SK-N-SH (cell line): ENCODE measurements around the gene LSM5. TPM values are rescaled to one million over a fixed set of nuclear protein-coding genes. Genes with fewer than 3 reads are reported as not detected.

Experiments used
- CTCF ChIA-PET: fragments of 300-600, 350-600 bp; formaldehyde crosslinking; extraction: SDS; loops from one replicate; lab custom pipeline; 2021; lab: Yijun Ruan, JAX
- POLR2A ChIA-PET: fragments of 350-600 bp; sonication (Branson Sonifier 250); formaldehyde crosslinking; extraction: SDS; loops from one replicate; lab custom pipeline; 2020; ENCODE audit warnings: antibody characterized with exemption, inconsistent platforms; lab: Yijun Ruan, JAX
- DNase-seq: peaks from one replicate; pipeline ENCODE4 v3.0.0; 2012
- H2AFZ ChIP-seq: fragments of 200-600 bp; sonication (generic); 2 replicates; pipeline ENCODE4 v1.8.1; 2016; ENCODE audit warnings: antibody characterized with exemption, mild to moderate bottlenecking, low read depth
- H3F3A ChIP-seq: fragments of 200-600 bp; sonication (generic); replicated peaks from 2 replicates; pipeline ENCODE3; 2016; ENCODE audit warnings: antibody characterized with exemption, mild to moderate bottlenecking; ENCODE audit not compliant: insufficient read depth
- H3K27ac ChIP-seq, 2 experiments: fragments of 200-500 bp in 1 of 2; fragments of 200-600 bp in 1 of 2; sonication (Bioruptor generic) in 1 of 2; sonication (generic), shearing (Covaris generic) in 1 of 2; 2 replicates each; pipeline versions ENCODE4 v1.5.1 to v1.6.1; 2014 to 2016; ENCODE audit warnings: low read depth in 2 of 2, inconsistent platforms in 1 of 2, low read length in 1 of 2, mild to moderate bottlenecking in 1 of 2, mixed read lengths in 1 of 2
- H3K27me3 ChIP-seq: fragments of 200-600 bp; sonication (generic), shearing (Covaris generic); 2 replicates; pipeline ENCODE4 v1.6.1; 2016; ENCODE audit warnings: mixed run types; ENCODE audit not compliant: insufficient read depth
- H3K36me3 ChIP-seq, 2 experiments: fragments of 200-500 bp in 1 of 2; fragments of 200-600 bp in 1 of 2; sonication (Bioruptor generic) in 1 of 2; sonication (generic) in 1 of 2; replicated peaks in 1 of 2; 2 replicates each; pipeline versions ENCODE3 to v1.5.1; 2014 to 2016; ENCODE audit warnings: low read length in 1 of 2, mild to moderate bottlenecking in 1 of 2; ENCODE audit not compliant: insufficient read depth in 2 of 2, control insufficient read depth in 1 of 2
- H3K4me1 ChIP-seq, 2 experiments: fragments of 200-500 bp in 1 of 2; fragments of 200-600 bp in 1 of 2; sonication (Bioruptor generic) in 1 of 2; sonication (generic), shearing (Covaris generic) in 1 of 2; 2 replicates each; pipeline versions ENCODE4 v1.5.1 to v1.6.1; 2014 to 2016; ENCODE audit warnings: low read depth in 1 of 2, low read length in 1 of 2, mixed run types in 1 of 2; ENCODE audit not compliant: insufficient read depth in 2 of 2, control insufficient read depth in 1 of 2
- H3K4me2 ChIP-seq: fragments of 200-600 bp; sonication (generic), shearing (Covaris generic); 2 replicates; pipeline ENCODE4 v1.6.1; 2017; ENCODE audit warnings: mixed run types
- H3K4me3 ChIP-seq, 2 experiments: fragments of 200-500 bp in 1 of 2; fragments of 200-600 bp in 1 of 2; sonication (Bioruptor generic) in 1 of 2; sonication (generic), shearing (Covaris generic) in 1 of 2; 2 replicates each; pipeline versions ENCODE4 v1.5.1 to v1.8.1; 2014 to 2016; ENCODE audit warnings: low read depth in 2 of 2, inconsistent platforms in 1 of 2, low read length in 1 of 2, mild to moderate bottlenecking in 1 of 2, mixed read lengths in 1 of 2, moderate library complexity in 1 of 2
- H3K79me2 ChIP-seq: fragments of 200-600 bp; sonication (generic); 2 replicates; pipeline ENCODE4 v1.8.1; 2017; ENCODE audit warnings: mild to moderate bottlenecking; ENCODE audit not compliant: insufficient read depth
- H3K9ac ChIP-seq: fragments of 200-600 bp; sonication (generic); 2 replicates; pipeline ENCODE4 v1.6.1; 2017; ENCODE audit warnings: mixed run types
- H3K9me2 ChIP-seq: fragments of 200-600 bp; sonication (generic); 2 replicates; pipeline ENCODE4 v1.6.1; 2017; ENCODE audit warnings: mixed run types
- H3K9me3 ChIP-seq: fragments of 200-600 bp; sonication (generic); 2 replicates; pipeline ENCODE4 v1.6.1; 2017; ENCODE audit warnings: mixed run types, mild to moderate bottlenecking, moderate library complexity
- H4K20me1 ChIP-seq: fragments of 200-600 bp; sonication (generic); 2 replicates; pipeline ENCODE4 v1.6.1; 2017; ENCODE audit warnings: mild to moderate bottlenecking, mixed run types; ENCODE audit not compliant: insufficient read depth
- EP300 ChIP-seq, 2 experiments: IDR thresholded peaks; 2 replicates each; pipeline versions ENCODE4 v1.4.0 to v1.6.1; 2012; ENCODE audit warnings: borderline replicate concordance in 1 of 2, low read depth in 1 of 2, low read length in 1 of 2
- FOSL2 ChIP-seq: IDR thresholded peaks from 2 replicates; pipeline ENCODE4 v1.4.0; 2012; ENCODE audit warnings: low read depth, mild to moderate bottlenecking, moderate library complexity, borderline replicate concordance
- FOXJ3 ChIP-seq: sonication (generic); formaldehyde crosslinking; IDR thresholded peaks from 2 replicates; pipeline ENCODE4 v1.5.1; 2020; ENCODE audit warnings: mild to moderate bottlenecking, missing genetic modification reagents
- GABPA ChIP-seq: IDR thresholded peaks from 2 replicates; pipeline ENCODE4 v1.4.0; 2012; ENCODE audit warnings: low read depth, mild to moderate bottlenecking
- GATA2 ChIP-seq: sonication (generic); formaldehyde crosslinking; IDR thresholded peaks from 2 replicates; pipeline ENCODE4 v1.5.0; 2020; ENCODE audit warnings: mild to moderate bottlenecking, missing genetic modification reagents
- IRF3 ChIP-seq: fragments of 150-350 bp; IDR thresholded peaks from 2 replicates; pipeline ENCODE4 v1.6.1; 2016; ENCODE audit warnings: mild to moderate bottlenecking, low read depth, low read length
- JUND ChIP-seq: IDR thresholded peaks from 2 replicates; pipeline ENCODE4 v1.4.0; 2012
- NRF1 ChIP-seq: IDR thresholded peaks from 2 replicates; pipeline ENCODE4 v1.6.1; 2012; ENCODE audit warnings: low read depth, mild to moderate bottlenecking, low read length
- POLR2AphosphoS5 ChIP-seq: IDR thresholded peaks from 2 replicates; pipeline ENCODE4 v1.6.1; 2012; ENCODE audit warnings: low read depth, low read length
- RAD21 ChIP-seq: IDR thresholded peaks from 2 replicates; pipeline ENCODE4 v1.6.1; 2012; ENCODE audit warnings: mild to moderate bottlenecking, low read length
- RFX5 ChIP-seq: IDR thresholded peaks from 2 replicates; pipeline ENCODE4 v1.6.1; 2012; ENCODE audit warnings: mild to moderate bottlenecking, improper control_type of control experiment, low read length
- RXRA ChIP-seq: IDR thresholded peaks from 2 replicates; pipeline ENCODE4 v1.4.0; 2012; ENCODE audit warnings: low read depth, mild to moderate bottlenecking, borderline replicate concordance
- SIN3A ChIP-seq: IDR thresholded peaks from 2 replicates; pipeline ENCODE4 v1.6.1; 2012; ENCODE audit warnings: low read depth, mild to moderate bottlenecking, low read length, moderate library complexity, borderline replicate concordance
- SMC3 ChIP-seq: IDR thresholded peaks from 2 replicates; pipeline ENCODE4 v1.6.1; 2012; ENCODE audit warnings: low read depth, low read length, improper control_type of control experiment
- TCF12 ChIP-seq: IDR thresholded peaks from 2 replicates; pipeline ENCODE4 v1.4.0; 2012
- TEAD4 ChIP-seq: IDR thresholded peaks from 2 replicates; pipeline ENCODE4 v1.4.0; 2012; ENCODE audit warnings: mild to moderate bottlenecking, borderline replicate concordance; ENCODE audit not compliant: insufficient read depth
- WGBS: methylation state at CpG from one replicate; pipeline ENCODE4 v1.1.6; 2017; ENCODE audit warnings: low lambda C conversion rate; 5-methylcytosine and 5-hydroxymethylcytosine counted together
- polyA plus RNA-seq, 3 experiments: library from polyadenylated mRNA; depleted of rRNA; stranded (reverse); fragments of >200 nt; gene quantifications; 2 replicates each; pipeline ENCODE4 v1.2.3, GENCODE V29; 2012
- TF ChIP-seq, protein P1 (sequence below): IDR thresholded peaks from 2 replicates; pipeline ENCODE4 v1.4.0; 2012; ENCODE audit warnings: low read depth, borderline replicate concordance
- TF ChIP-seq, protein P2 (sequence below): fragments of 200-600 bp; sonication (generic); IDR thresholded peaks from 2 replicates; pipeline ENCODE4 v1.6.1; 2017; ENCODE audit warnings: antibody characterized with exemption, mild to moderate bottlenecking, moderate library complexity
- TF ChIP-seq, protein P3 (sequence below): IDR thresholded peaks from 2 replicates; pipeline ENCODE4; 2012

LSM5 gene
- polyA plus RNA-seq, 1 of the 3 experiments (the other 2 are of a cell fraction): 21.2 TPM

GRCh38 chr7:32518534-32519140 lies 28.5 kb upstream of the LSM5 start:
- TF ChIP-seq FOXJ3 (CRISPR knock-in tag) (no peak), IRF3 (no peak), GATA2 (CRISPR knock-in tag) (no peak), TEAD4 (no peak), NRF1 (no peak), RAD21 (no peak), EP300 (IDR thresholded peaks at IDR 0.05; ENCODE audit: borderline replicate concordance in 1 of 2, low read depth in 1 of 2, low read length in 1 of 2) (no peak)
- TF ChIP-seq, all 33 proteins: peak for 0
- H4K20me1 ChIP-seq: no peaks in the 10 kb centered on the region
- no peaks in the 10 kb centered on the region for H3K27me3 ChIP-seq
- POLR2A ChIA-PET: no interaction called here
- WGBS: 90% methylated on average over 2 of the region's 2 CpGs
- H3K9me3 ChIP-seq: peaks cover 11% of the 10 kb centered on the region
- no peak overlapping the region for H3K27ac ChIP-seq
- CTCF ChIA-PET: interaction anchor here (0.6 to 1.2 kb wide), 2 partner anchors 39 to 230 kb away, joined by 3 read pairs; no protein-coding TSS in a partner anchor
- H3F3A ChIP-seq: peaks cover 10% of the 10 kb centered on the region
- H3K36me3 ChIP-seq: peaks cover 3 to 32% of the 10 kb centered on the region in 2 experiments
- no peak overlapping the region for H2AFZ ChIP-seq
- no peaks in the 10 kb centered on the region for H3K9me2 ChIP-seq
- DNase-seq: no peak
- no peak overlapping the region for H3K9ac ChIP-seq
- no peaks in the 10 kb centered on the region for H3K4me1 ChIP-seq
- H3K4me3 ChIP-seq: no peak overlapping the region
- no peak overlapping the region for H3K4me2 ChIP-seq
- H3K79me2 ChIP-seq: peaks cover 93% of the 10 kb centered on the region

DNA sequence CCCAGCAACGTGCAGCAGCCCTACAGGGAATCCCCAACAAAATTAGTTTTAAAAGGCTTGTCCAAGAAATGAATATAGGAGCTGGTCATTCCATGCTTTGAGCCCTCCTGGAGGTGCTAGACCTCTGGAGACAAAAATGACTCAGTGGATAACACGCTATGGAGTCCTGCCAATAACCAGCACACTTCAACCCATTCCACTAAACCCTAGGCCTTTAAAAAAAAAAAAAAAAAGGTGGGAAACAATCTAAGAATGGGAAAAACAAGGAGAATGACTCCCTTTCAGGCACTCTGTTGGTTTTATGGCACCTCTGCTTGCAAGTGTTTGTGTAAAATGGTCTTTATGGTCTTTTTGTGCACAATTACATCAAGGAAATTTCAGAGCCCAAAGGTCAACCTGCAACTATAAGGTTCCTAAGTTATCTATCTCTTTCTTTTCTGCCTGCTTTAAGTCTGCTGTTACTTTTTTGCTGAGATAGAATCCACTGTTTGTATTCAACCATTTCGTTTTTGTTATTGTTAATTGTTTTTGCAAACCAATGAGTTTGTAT lies 26.4 kb upstream of the LSM5 start:
- Histone ChIP-seq H3K4me3 (no peak overlapping the region), H2AFZ (no peak overlapping the region), H3K9me2 (no peaks in the 10 kb centered on the region), H3K27ac (no peak overlapping the region), H3K4me2 (no peak overlapping the region), H4K20me1 (0 out of 2 replicates have a peak, but pooled peaks cover 8% of the 10 kb centered on the region), H3K27me3 (no peaks in the 10 kb centered on the region), H3K79me2 (peaks cover 95% of the 10 kb centered on the region), H3K9me3 (peaks cover 11% of the 10 kb centered on the region), H3F3A (peaks cover 10% of the 10 kb centered on the region), H3K9ac (no peak overlapping the region), H3K36me3 (peaks cover 3 to 32% of the 10 kb centered on the region in 2 experiments), H3K4me1 (no peaks in the 10 kb centered on the region)
- no peak for DNase-seq
- WGBS: 82% methylated on average over 3 of the region's 3 CpGs
- TF ChIP-seq, protein P1, sequence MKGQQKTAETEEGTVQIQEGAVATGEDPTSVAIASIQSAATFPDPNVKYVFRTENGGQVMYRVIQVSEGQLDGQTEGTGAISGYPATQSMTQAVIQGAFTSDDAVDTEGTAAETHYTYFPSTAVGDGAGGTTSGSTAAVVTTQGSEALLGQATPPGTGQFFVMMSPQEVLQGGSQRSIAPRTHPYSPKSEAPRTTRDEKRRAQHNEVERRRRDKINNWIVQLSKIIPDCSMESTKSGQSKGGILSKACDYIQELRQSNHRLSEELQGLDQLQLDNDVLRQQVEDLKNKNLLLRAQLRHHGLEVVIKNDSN: no peak
- no peak for TF ChIP-seq SIN3A
- TF ChIP-seq RXRA: no peak
- no peak for TF ChIP-seq GABPA
- TF ChIP-seq, protein P2, sequence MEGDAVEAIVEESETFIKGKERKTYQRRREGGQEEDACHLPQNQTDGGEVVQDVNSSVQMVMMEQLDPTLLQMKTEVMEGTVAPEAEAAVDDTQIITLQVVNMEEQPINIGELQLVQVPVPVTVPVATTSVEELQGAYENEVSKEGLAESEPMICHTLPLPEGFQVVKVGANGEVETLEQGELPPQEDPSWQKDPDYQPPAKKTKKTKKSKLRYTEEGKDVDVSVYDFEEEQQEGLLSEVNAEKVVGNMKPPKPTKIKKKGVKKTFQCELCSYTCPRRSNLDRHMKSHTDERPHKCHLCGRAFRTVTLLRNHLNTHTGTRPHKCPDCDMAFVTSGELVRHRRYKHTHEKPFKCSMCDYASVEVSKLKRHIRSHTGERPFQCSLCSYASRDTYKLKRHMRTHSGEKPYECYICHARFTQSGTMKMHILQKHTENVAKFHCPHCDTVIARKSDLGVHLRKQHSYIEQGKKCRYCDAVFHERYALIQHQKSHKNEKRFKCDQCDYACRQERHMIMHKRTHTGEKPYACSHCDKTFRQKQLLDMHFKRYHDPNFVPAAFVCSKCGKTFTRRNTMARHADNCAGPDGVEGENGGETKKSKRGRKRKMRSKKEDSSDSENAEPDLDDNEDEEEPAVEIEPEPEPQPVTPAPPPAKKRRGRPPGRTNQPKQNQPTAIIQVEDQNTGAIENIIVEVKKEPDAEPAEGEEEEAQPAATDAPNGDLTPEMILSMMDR: no peak
- TF ChIP-seq POLR2AphosphoS5: no peak
- no peak for TF ChIP-seq RFX5
- no peak for TF ChIP-seq TCF12
- no peak for TF ChIP-seq FOSL2
- no peak for TF ChIP-seq JUND
- TF ChIP-seq, protein P3, sequence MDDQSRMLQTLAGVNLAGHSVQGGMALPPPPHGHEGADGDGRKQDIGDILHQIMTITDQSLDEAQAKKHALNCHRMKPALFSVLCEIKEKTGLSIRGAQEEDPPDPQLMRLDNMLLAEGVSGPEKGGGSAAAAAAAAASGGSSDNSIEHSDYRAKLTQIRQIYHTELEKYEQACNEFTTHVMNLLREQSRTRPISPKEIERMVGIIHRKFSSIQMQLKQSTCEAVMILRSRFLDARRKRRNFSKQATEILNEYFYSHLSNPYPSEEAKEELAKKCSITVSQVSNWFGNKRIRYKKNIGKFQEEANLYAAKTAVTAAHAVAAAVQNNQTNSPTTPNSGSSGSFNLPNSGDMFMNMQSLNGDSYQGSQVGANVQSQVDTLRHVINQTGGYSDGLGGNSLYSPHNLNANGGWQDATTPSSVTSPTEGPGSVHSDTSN: no peak
- no peak for TF ChIP-seq SMC3
- POLR2A ChIA-PET: interaction anchor here (0.7 kb wide), 1 partner anchor 13 kb away, joined by 4 read pairs; no protein-coding TSS in a partner anchor
- CTCF ChIA-PET: interaction anchor here (1.1 to 1.5 kb wide), 2 partner anchors 11 to 18 kb away, joined by 3 to 4 read pairs; no protein-coding TSS in a partner anchor
